HuH-7.5 (cell line): ENCODE data around the gene SPN.
"Not testable (repeated sequence)": the region's sequence is repeated elsewhere in the genome, so short reads cannot be mapped to it uniquely, and the experiment has no call there.

ENCODE experiments used
- DNase-seq: peaks from one replicate; pipeline ENCODE4 v3.0.0; 2011; ENCODE audit warnings: low spot score

The SPN gene

GRCh38 chr16:29646947-29647346 lies 16.1 kb upstream of the SPN start:
- DNase-seq, result no peak

- DNase-seq, result no peak
These were observed 13.2 kb upstream of the SPN start for GRCh38 chr16:29649588-29650494.

GRCh38 chr16:29650771-29651170 lies 12.3 kb upstream of the SPN start:
- DNase-seq, result no peak

GRCh38 chr16:29651774-29652349 lies 11.2 kb upstream of the SPN start:
- no peak for DNase-seq

- no peak for DNase-seq
These were observed 9.6 kb upstream of the SPN start for GRCh38 chr16:29653471-29653870.

- DNase-seq, result not testable (repeated sequence)
These were observed 9.2 kb upstream of the SPN start for GRCh38 chr16:29653890-29654289.

GRCh38 chr16:29656688-29657523 lies 6.1 kb upstream of the SPN start:
- DNase-seq, result no peak

GRCh38 chr16:29658705-29659104 lies 4.3 kb upstream of the SPN start:
- DNase-seq, result no peak

GRCh38 chr16:29662000-29662728 lies 883 bp upstream of the SPN start:
- DNase-seq, result no peak

GRCh38 chr16:29662729-29663015 lies 375 bp upstream of the SPN start:
- no peak for DNase-seq

- DNase-seq, result no peak
These were observed 702 bp downstream of the SPN start for GRCh38 chr16:29663807-29664090.

GRCh38 chr16:29664091-29664921 lies 1.3 kb downstream of the SPN start:
- DNase-seq, result no peak

GRCh38 chr16:29665294-29666077 lies 2.4 kb downstream of the SPN start:
- DNase-seq, result no peak

- not testable (repeated sequence) for DNase-seq
These were observed 4.2 kb downstream of the SPN start for GRCh38 chr16:29667322-29667610.

- DNase-seq, result no peak
These were observed 4.7 kb downstream of the SPN start for GRCh38 chr16:29667755-29668154.

GRCh38 chr16:29668267-29668666 lies 5.2 kb downstream of the SPN start:
- no peak for DNase-seq

GRCh38 chr16:29673501-29673900 lies 10.5 kb downstream of the SPN start:
- DNase-seq, result no peak

GRCh38 chr16:29674188-29674587 lies 11.1 kb downstream of the SPN start:
- DNase-seq, result no peak

- peak; percentile 50 for DNase-seq
These were observed 13.0 kb downstream of the SPN start for GRCh38 chr16:29675811-29676643.
